Body of pancreas (tissue), 4 donors: ENCODE results near the gene KIF1A.

Experiments
- CTCF ChIP-seq, 7 experiments: fragments of 450-650 bp in 4 of 7; fragments of 200-600 bp in 3 of 7; sonication (generic) in 3 of 7; IDR thresholded peaks; one replicate each; pipeline ENCODE4 v1.5.1; 2016 to 2019; ENCODE audit warnings: antibody characterized with exemption in 7 of 7
- POLR2A ChIP-seq, 3 donors: fragments of 450-650 bp; IDR thresholded peaks; one replicate each; pipeline ENCODE4 v1.6.1; 2016; ENCODE audit warnings: antibody characterized with exemption in 3 of 3, mild to moderate bottlenecking in 2 of 3

- no peak for TF ChIP-seq POLR2A (IDR thresholded peaks at IDR 0.05)
- no peak for TF ChIP-seq CTCF (IDR thresholded peaks at IDR 0.05)
Observed at GRCh38 chr2:240774856-240775255, 45.2 kb downstream of the KIF1A start.
